ENCODE measurements around the gene MTARC2. TPM values are rescaled to one million over a fixed set of nuclear protein-coding genes. Genes with fewer than 3 reads are reported as not detected.
"Not testable (repeated sequence)": the region's sequence is repeated elsewhere in the genome, so short reads cannot be mapped to it uniquely, and the experiment has no call there.

The MTARC2 gene
- total RNA-seq, 1 experiment from 2014 or later: 15.2 TPM

DNA sequence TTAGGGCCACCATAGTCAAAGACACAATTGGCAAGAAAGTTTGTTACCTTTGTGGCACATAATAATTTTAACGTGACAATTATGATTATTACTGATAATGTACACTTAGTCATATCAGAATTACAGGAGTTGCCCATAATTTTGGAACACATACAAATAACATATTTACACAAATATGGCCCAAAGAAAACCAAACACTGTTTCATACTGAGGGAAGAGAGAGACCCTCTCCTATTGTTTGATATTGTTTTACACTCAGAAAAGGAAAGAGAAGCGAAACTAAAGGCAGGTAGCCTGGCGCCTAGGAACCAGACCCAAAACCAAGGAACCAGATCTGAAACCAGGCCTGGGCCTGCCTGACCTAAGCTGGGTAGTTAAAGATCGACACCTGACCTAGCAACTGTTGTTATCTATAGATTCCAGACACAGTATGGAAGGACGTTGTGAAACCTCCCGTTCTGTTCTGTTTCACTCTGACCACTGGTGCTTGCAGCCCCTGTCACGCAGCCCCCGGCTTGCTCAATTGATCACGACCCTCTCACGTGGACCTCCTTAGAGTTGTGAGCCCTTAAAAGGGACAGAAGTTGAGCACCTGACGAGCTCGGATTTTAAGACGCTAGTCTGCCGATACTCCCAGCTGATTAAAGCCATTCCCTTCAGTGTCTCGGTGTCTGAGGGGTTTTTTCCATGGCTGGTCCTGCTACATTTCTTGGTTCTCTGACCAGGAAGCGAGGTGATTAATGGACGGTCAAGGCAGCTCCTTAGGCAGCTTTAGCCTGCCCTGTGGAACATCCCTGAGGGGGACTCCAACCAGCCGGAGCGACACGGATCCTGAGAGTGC is 30.1 kb upstream of the MTARC2 start (continued):
- TF ChIP-seq, protein P1, sequence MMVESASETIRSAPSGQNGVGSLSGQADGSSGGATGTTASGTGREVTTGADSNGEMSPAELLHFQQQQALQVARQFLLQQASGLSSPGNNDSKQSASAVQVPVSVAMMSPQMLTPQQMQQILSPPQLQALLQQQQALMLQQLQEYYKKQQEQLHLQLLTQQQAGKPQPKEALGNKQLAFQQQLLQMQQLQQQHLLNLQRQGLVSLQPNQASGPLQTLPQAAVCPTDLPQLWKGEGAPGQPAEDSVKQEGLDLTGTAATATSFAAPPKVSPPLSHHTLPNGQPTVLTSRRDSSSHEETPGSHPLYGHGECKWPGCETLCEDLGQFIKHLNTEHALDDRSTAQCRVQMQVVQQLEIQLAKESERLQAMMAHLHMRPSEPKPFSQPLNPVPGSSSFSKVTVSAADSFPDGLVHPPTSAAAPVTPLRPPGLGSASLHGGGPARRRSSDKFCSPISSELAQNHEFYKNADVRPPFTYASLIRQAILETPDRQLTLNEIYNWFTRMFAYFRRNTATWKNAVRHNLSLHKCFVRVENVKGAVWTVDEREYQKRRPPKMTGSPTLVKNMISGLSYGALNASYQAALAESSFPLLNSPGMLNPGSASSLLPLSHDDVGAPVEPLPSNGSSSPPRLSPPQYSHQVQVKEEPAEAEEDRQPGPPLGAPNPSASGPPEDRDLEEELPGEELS (CRISPR knock-in tag; IDR thresholded peaks at IDR 0.05): no peak
- TF ChIP-seq ZNF317 (CRISPR knock-in tag; IDR thresholded peaks at IDR 0.05; ENCODE audit: borderline replicate concordance, low read depth) (no peak), ERG (CRISPR knock-in tag; IDR thresholded peaks at IDR 0.05) (no peak)

GRCh38 chr1:220721266-220721665 is 26.9 kb upstream of the MTARC2 start:
- H3K27me3 Mint-ChIP-seq (ENCODE audit: low read depth); H3K4me3 Mint-ChIP-seq; H3K4me1 Mint-ChIP-seq; POLR2A ChIA-PET; DNase-seq (ENCODE audit: low spot score); H3K36me3 Mint-ChIP-seq; ATAC-seq; H3K27ac Mint-ChIP-seq: not testable (repeated sequence)
- H3K9me3 Mint-ChIP-seq: peaks cover 15% of the 10 kb centered on the region
- CTCF ChIA-PET: interaction anchor here (4.3 kb wide), 1 partner anchor 12 kb away, joined by 27 read pairs; no protein-coding TSS in a partner anchor

GRCh38 chr1:220726634-220727033 is 21.5 kb upstream of the MTARC2 start:
- Mint-ChIP-seq H3K9me3 (no peaks in the 10 kb centered on the region), H3K4me1 (no peaks in the 10 kb centered on the region), H3K27me3 (ENCODE audit: low read depth) (peaks cover 4% of the 10 kb centered on the region; the same call in 1 of the 2 replicates), H3K27ac (no peak overlapping the region), H3K4me3 (no peak overlapping the region), H3K36me3 (no peaks in the 10 kb centered on the region)
- ATAC-seq: peak; percentile 91
- POLR2A ChIA-PET: no interaction called here
- TF ChIP-seq, protein P2, sequence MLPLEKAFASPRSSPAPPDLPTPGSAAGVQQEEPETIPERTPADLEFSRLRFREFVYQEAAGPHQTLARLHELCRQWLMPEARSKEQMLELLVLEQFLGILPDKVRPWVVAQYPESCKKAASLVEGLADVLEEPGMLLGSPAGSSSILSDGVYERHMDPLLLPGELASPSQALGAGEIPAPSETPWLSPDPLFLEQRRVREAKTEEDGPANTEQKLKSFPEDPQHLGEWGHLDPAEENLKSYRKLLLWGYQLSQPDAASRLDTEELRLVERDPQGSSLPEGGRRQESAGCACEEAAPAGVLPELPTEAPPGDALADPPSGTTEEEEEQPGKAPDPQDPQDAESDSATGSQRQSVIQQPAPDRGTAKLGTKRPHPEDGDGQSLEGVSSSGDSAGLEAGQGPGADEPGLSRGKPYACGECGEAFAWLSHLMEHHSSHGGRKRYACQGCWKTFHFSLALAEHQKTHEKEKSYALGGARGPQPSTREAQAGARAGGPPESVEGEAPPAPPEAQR (CRISPR knock-in tag; IDR thresholded peaks at IDR 0.05): no peak
- no peak for TF ChIP-seq NFATC4 (CRISPR knock-in tag; IDR thresholded peaks at IDR 0.05)
- TF ChIP-seq, protein P3, sequence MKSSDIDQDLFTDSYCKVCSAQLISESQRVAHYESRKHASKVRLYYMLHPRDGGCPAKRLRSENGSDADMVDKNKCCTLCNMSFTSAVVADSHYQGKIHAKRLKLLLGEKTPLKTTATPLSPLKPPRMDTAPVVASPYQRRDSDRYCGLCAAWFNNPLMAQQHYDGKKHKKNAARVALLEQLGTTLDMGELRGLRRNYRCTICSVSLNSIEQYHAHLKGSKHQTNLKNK (CRISPR knock-in tag; IDR thresholded peaks at IDR 0.05): no peak
- TF ChIP-seq, protein P4, sequence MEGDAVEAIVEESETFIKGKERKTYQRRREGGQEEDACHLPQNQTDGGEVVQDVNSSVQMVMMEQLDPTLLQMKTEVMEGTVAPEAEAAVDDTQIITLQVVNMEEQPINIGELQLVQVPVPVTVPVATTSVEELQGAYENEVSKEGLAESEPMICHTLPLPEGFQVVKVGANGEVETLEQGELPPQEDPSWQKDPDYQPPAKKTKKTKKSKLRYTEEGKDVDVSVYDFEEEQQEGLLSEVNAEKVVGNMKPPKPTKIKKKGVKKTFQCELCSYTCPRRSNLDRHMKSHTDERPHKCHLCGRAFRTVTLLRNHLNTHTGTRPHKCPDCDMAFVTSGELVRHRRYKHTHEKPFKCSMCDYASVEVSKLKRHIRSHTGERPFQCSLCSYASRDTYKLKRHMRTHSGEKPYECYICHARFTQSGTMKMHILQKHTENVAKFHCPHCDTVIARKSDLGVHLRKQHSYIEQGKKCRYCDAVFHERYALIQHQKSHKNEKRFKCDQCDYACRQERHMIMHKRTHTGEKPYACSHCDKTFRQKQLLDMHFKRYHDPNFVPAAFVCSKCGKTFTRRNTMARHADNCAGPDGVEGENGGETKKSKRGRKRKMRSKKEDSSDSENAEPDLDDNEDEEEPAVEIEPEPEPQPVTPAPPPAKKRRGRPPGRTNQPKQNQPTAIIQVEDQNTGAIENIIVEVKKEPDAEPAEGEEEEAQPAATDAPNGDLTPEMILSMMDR (IDR thresholded peaks at IDR 0.05): peak; percentile 56
- DNase-seq (ENCODE audit: low spot score): peak; percentile 39
- CTCF ChIA-PET: interaction anchor here (0.6 to 1.4 kb wide), 5 partner anchors 21 to 49 kb away, joined by 3 to 4 read pairs (median 4); partner anchors contain the start of gene MTARC2

DNA sequence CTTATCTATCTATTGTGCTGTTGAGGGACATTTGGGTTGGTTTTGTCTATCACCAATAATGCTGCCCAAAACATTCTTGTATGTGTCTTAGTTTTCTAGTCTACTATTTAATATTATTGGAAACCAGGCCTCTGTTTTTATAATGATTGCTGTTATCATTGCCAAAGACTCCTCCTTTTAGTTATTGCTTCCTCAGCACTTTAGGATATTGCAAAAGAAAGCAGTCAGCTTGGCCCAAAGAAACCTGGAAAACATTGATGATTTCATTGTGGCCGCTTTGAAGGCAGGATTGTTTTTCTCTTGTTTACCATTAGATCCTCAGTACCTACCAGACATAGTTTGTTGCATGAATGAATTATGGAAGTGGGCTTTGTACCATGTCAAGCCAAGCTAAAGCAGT is 20.6 kb upstream of the MTARC2 start:
- Mint-ChIP-seq H3K27ac (no peak overlapping the region), H3K4me1 (no peaks in the 10 kb centered on the region), H3K27me3 (ENCODE audit: low read depth) (peaks cover 4% of the 10 kb centered on the region; the same call in 1 of the 2 replicates), H3K9me3 (no peaks in the 10 kb centered on the region), H3K4me3 (no peak overlapping the region), H3K36me3 (no peaks in the 10 kb centered on the region)
- TF ChIP-seq ZBTB21 (CRISPR knock-in tag; IDR thresholded peaks at IDR 0.05; ENCODE audit: borderline replicate concordance) (no peak), NFATC4 (CRISPR knock-in tag; IDR thresholded peaks at IDR 0.05) (no peak), ESRRA (CRISPR knock-in tag; IDR thresholded peaks at IDR 0.05; ENCODE audit: borderline replicate concordance) (no peak), CREB1 (CRISPR knock-in tag; IDR thresholded peaks at IDR 0.05) (no peak)
- TF ChIP-seq, protein P5, sequence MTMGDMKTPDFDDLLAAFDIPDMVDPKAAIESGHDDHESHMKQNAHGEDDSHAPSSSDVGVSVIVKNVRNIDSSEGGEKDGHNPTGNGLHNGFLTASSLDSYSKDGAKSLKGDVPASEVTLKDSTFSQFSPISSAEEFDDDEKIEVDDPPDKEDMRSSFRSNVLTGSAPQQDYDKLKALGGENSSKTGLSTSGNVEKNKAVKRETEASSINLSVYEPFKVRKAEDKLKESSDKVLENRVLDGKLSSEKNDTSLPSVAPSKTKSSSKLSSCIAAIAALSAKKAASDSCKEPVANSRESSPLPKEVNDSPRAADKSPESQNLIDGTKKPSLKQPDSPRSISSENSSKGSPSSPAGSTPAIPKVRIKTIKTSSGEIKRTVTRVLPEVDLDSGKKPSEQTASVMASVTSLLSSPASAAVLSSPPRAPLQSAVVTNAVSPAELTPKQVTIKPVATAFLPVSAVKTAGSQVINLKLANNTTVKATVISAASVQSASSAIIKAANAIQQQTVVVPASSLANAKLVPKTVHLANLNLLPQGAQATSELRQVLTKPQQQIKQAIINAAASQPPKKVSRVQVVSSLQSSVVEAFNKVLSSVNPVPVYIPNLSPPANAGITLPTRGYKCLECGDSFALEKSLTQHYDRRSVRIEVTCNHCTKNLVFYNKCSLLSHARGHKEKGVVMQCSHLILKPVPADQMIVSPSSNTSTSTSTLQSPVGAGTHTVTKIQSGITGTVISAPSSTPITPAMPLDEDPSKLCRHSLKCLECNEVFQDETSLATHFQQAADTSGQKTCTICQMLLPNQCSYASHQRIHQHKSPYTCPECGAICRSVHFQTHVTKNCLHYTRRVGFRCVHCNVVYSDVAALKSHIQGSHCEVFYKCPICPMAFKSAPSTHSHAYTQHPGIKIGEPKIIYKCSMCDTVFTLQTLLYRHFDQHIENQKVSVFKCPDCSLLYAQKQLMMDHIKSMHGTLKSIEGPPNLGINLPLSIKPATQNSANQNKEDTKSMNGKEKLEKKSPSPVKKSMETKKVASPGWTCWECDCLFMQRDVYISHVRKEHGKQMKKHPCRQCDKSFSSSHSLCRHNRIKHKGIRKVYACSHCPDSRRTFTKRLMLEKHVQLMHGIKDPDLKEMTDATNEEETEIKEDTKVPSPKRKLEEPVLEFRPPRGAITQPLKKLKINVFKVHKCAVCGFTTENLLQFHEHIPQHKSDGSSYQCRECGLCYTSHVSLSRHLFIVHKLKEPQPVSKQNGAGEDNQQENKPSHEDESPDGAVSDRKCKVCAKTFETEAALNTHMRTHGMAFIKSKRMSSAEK (CRISPR knock-in tag; IDR thresholded peaks at IDR 0.05; ENCODE audit: borderline replicate concordance): no peak
- DNase-seq (ENCODE audit: low spot score) (no peak), ATAC-seq (no peak)
- ChIA-PET POLR2A (no interaction called here), CTCF (interaction anchor here (0.7 to 1.1 kb wide), 2 partner anchors 20 to 60 kb away, joined by 3 to 4 read pairs; partner anchors contain the start of gene MTARC2)
